CD14-positive monocyte (primary cell): ENCODE results near the gene JSRP1. TPM values are rescaled to one million over a fixed set of nuclear protein-coding genes. Genes with fewer than 3 reads are reported as not detected.

Source experiments
- DNase-seq, 3 donors: peaks; one replicate each; pipeline ENCODE4 v3.0.0-alpha.2; 2011 to 2022
- H2AFZ ChIP-seq: 2 replicates; pipeline ENCODE4 v1.6.0; 2012; ENCODE audit warnings: mild to moderate bottlenecking, low read depth, low read length, inconsistent platforms; ENCODE audit not compliant: insufficient read depth, poor library complexity, severe bottlenecking
- H3K27ac ChIP-seq, 2 donors: 1 replicate in 1 of 2; 2 replicates in 1 of 2; pipeline ENCODE4 v1.5.1; 2012 to 2013; ENCODE audit warnings: low read length in 2 of 2, control low read depth in 1 of 2, inconsistent platforms in 1 of 2, low read depth in 1 of 2, mild to moderate bottlenecking in 1 of 2
- H3K27me3 ChIP-seq, 2 donors: one replicate each; pipeline versions ENCODE4 v1.6.0 to v1.6.1; 2011 to 2013; ENCODE audit warnings: low read length in 2 of 2; ENCODE audit not compliant: control insufficient read depth in 2 of 2, insufficient read depth in 2 of 2
- H3K36me3 ChIP-seq, 2 donors: replicated peaks in 1 of 2; 1 replicate in 1 of 2; 2 replicates in 1 of 2; pipeline versions ENCODE4 v1.5.1 to v1.6.1; 2012 to 2013; ENCODE audit warnings: low read length in 2 of 2, control low read depth in 1 of 2, inconsistent platforms in 1 of 2, mild to moderate bottlenecking in 1 of 2; ENCODE audit not compliant: insufficient read depth in 2 of 2, control insufficient read depth in 1 of 2
- H3K4me1 ChIP-seq, 2 donors: 1 replicate in 1 of 2; 2 replicates in 1 of 2; pipeline versions ENCODE4 v1.5.1 to v1.6.1; 2012 to 2013; ENCODE audit warnings: low read length in 2 of 2, control low read depth in 1 of 2, inconsistent platforms in 1 of 2, mild to moderate bottlenecking in 1 of 2, moderate library complexity in 1 of 2; ENCODE audit not compliant: insufficient read depth in 2 of 2, control insufficient read depth in 1 of 2
- H3K4me2 ChIP-seq: replicated peaks from 2 replicates; pipeline ENCODE3; 2012; ENCODE audit warnings: low read length, moderate library complexity, mild to moderate bottlenecking; ENCODE audit not compliant: poor library complexity, severe bottlenecking; ENCODE audit errors: extremely low read depth
- H3K4me3 ChIP-seq, 3 experiments: fragments of 200-600 bp in 1 of 3; sonication (generic) in 1 of 3; replicated peaks in 1 of 3; 1 replicate in 2 of 3; 2 replicates in 1 of 3; pipeline ENCODE4 v1.5.1; 2011 to 2013; ENCODE audit warnings: low read length in 3 of 3, mild to moderate bottlenecking in 3 of 3, control low read depth in 2 of 3, low read depth in 2 of 3, inconsistent platforms in 1 of 3, moderate library complexity in 1 of 3
- H3K79me2 ChIP-seq: 2 replicates; pipeline ENCODE4 v1.6.0; 2012; ENCODE audit warnings: mild to moderate bottlenecking, control low read depth, inconsistent platforms, low read length, moderate library complexity; ENCODE audit not compliant: insufficient read depth
- H3K9ac ChIP-seq: 2 replicates; pipeline ENCODE4 v1.6.0; 2017; ENCODE audit warnings: low read length, mild to moderate bottlenecking; ENCODE audit not compliant: insufficient read depth, poor library complexity, severe bottlenecking
- H3K9me3 ChIP-seq, 2 donors: replicated peaks in 1 of 2; 1 replicate in 1 of 2; 2 replicates in 1 of 2; pipeline versions ENCODE4 v1.5.1 to v1.6.1; 2012 to 2013; ENCODE audit warnings: low read length in 2 of 2, control low read depth in 1 of 2; ENCODE audit not compliant: control insufficient read depth in 1 of 2, insufficient read depth in 1 of 2
- H4K20me1 ChIP-seq: 2 replicates; pipeline ENCODE4 v1.6.0; 2012; ENCODE audit warnings: mild to moderate bottlenecking, low read length, control low read depth, moderate library complexity; ENCODE audit not compliant: insufficient read depth
- H3K27ac Mint-ChIP-seq, 7 donors: one replicate each; pipeline ENCODE4 v1.8.0; 2020; ENCODE audit warnings: mild to moderate bottlenecking in 7 of 7, mixed read lengths in 7 of 7, moderate library complexity in 6 of 7, inconsistent platforms in 2 of 7
- H3K27me3 Mint-ChIP-seq, 3 donors: one replicate each; pipeline ENCODE4 v1.8.0; 2021 to 2022; ENCODE audit warnings: low read depth in 3 of 3, mild to moderate bottlenecking in 3 of 3, mixed read lengths in 3 of 3, moderate library complexity in 3 of 3, inconsistent platforms in 1 of 3
- H3K36me3 Mint-ChIP-seq, 2 donors: one replicate each; pipeline ENCODE4 v1.8.0; 2020; ENCODE audit warnings: mixed read lengths in 2 of 2, inconsistent platforms in 1 of 2, mild to moderate bottlenecking in 1 of 2
- H3K4me1 Mint-ChIP-seq: one replicate; pipeline ENCODE4 v1.8.0; 2020; ENCODE audit warnings: mild to moderate bottlenecking, mixed read lengths
- H3K4me3 Mint-ChIP-seq, 2 donors: one replicate each; pipeline ENCODE4 v1.8.0; 2020; ENCODE audit warnings: mild to moderate bottlenecking in 2 of 2, mixed read lengths in 2 of 2, moderate library complexity in 1 of 2
- H3K9me3 Mint-ChIP-seq, 7 donors: one replicate each; pipeline ENCODE4 v1.8.0; 2020 to 2022; ENCODE audit warnings: mixed read lengths in 7 of 7, mild to moderate bottlenecking in 6 of 7, moderate library complexity in 6 of 7, inconsistent platforms in 2 of 7
- CTCF ChIP-seq: fragments of 200-600 bp; IDR thresholded peaks from one replicate; pipeline ENCODE4 v1.8.0; 2022; ENCODE audit warnings: antibody characterized with exemption, mild to moderate bottlenecking
- WGBS: methylation state at CpG from one replicate; pipeline ENCODE4 v1.1.5; 2013; ENCODE audit warnings: missing lambda C conversion rate; ENCODE audit not compliant: insufficient coverage; 5-methylcytosine and 5-hydroxymethylcytosine counted together
- intact Hi-C, 2 donors: fragments of 100-400 bp; cut with micrococcal nuclease; formaldehyde crosslinking; loops; one replicate each; pipeline versions ENCODE4 v1.15.0 to v1.15.1; 2023
- polyA plus RNA-seq, 3 donors: library from polyadenylated mRNA; depleted of rRNA in 1 of 3; unstranded in 2 of 3; stranded (reverse) in 1 of 3; fragments of 300-500 nt in 2 of 3; fragments of >200 nt in 1 of 3; fragmentation: Illumina TruSeq in 2 of 3; gene quantifications; 1 replicate in 2 of 3; 2 replicates in 1 of 3; pipeline ENCODE4 v1.2.3, GENCODE V29; 2012 to 2021

The JSRP1 gene
- polyA plus RNA-seq, 3 donors = 0.38 to 0.50 TPM; not detected in 1

- 92% methylated on average over 8 of the region's 10 CpGs for WGBS
- Mint-ChIP-seq H3K27ac (peak overlapping the region in 1 of 7 donors; percentile 40), H3K36me3 (peaks cover 54 to 92% of the 10 kb centered on the region in 2 donors), H3K9me3 (no peaks in the 10 kb centered on the region), H3K27me3 (peaks cover 0 to 2% (median 0%) of the 10 kb centered on the region in 3 donors), H3K4me1 (no peaks in the 10 kb centered on the region), H3K4me3 (no peak overlapping the region)
- Histone ChIP-seq H3K4me2 (no peak overlapping the region), H3K4me3 (no peak overlapping the region), H4K20me1 (peaks cover 14% of the 10 kb centered on the region), H3K4me1 (no peaks in the 10 kb centered on the region), H3K79me2 (no peaks in the 10 kb centered on the region), H3K9ac (no peak overlapping the region), H3K27ac (no peak overlapping the region), H3K36me3 (peaks cover 74 to 88% of the 10 kb centered on the region in 2 donors), H3K27me3 (no peaks in the 10 kb centered on the region), H2AFZ (no peak overlapping the region), H3K9me3 (no peaks in the 10 kb centered on the region)
- no peak for DNase-seq
- TF ChIP-seq CTCF = no peak
- intact Hi-C loops = no loop called here
These were observed 47.2 kb downstream of the JSRP1 start for GRCh38 chr19:2208975-2209374.

- Histone ChIP-seq H3K4me3 (no peak overlapping the region), H2AFZ (no peak overlapping the region), H3K4me2 (no peak overlapping the region), H3K9ac (no peak overlapping the region), H3K36me3 (peaks cover 73 to 88% of the 10 kb centered on the region in 2 donors), H3K27ac (no peak overlapping the region), H4K20me1 (peaks cover 14% of the 10 kb centered on the region), H3K4me1 (no peaks in the 10 kb centered on the region), H3K79me2 (no peaks in the 10 kb centered on the region), H3K9me3 (no peaks in the 10 kb centered on the region), H3K27me3 (no peaks in the 10 kb centered on the region)
- intact Hi-C loops = no loop called here
- Mint-ChIP-seq H3K4me1 (no peaks in the 10 kb centered on the region), H3K9me3 (no peaks in the 10 kb centered on the region), H3K27me3 (peaks cover 0 to 2% (median 0%) of the 10 kb centered on the region in 3 donors), H3K4me3 (no peak overlapping the region), H3K36me3 (peaks cover 50 to 92% of the 10 kb centered on the region in 2 donors), H3K27ac (peak overlapping the region in 1 of 7 donors; percentile 63)
- WGBS = 95% methylated on average over 27 of the region's 36 CpGs
- DNase-seq = no peak
- TF ChIP-seq CTCF = no peak
These were observed 48.0 kb downstream of the JSRP1 start for GRCh38 chr19:2207991-2208860.
